ENCODE results near the gene ZNF605.
"Not testable (repeated sequence)": the region's sequence is repeated elsewhere in the genome, so short reads cannot be mapped to it uniquely, and the experiment has no call there.

The ZNF605 gene

GRCh38 chr12:132921685-132922084 is 34.4 kb downstream of the ZNF605 start:
- no peak overlapping the region for H3K4me3 ChIP-seq (ENCODE audit: low read depth, low read length)
- DNase-seq (ENCODE audit: low read depth) = no peak

GRCh38 chr12:132918680-132919079 is 37.4 kb downstream of the ZNF605 start:
- DNase-seq (ENCODE audit: low read depth) = no peak
- H3K4me3 ChIP-seq (ENCODE audit: low read depth, low read length) = no peak overlapping the region

DNA sequence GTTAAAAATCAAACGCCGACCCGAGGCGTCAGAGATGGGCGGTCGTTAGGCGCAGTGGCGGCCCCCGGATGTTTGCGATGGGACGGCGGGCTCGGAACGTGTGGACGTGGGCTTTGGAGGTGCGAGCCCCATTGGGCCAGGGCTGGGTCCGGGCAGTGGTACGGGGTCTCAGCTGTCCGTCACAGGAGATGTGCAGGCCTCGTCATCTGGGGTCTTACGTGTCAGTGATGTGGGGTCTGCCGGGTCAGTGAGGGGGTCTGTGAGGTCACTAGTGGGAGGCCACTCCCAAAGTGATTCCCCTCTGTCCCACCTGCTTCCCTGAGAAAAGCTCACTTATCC is 47.1 kb downstream of the ZNF605 start:
- H3K4me3 ChIP-seq (ENCODE audit: low read depth, low read length) = peak overlapping the region; percentile 60
- DNase-seq (ENCODE audit: low read depth) = no peak

- peak; percentile 92 for DNase-seq (ENCODE audit: low read depth)
- peak overlapping the region; percentile 60 for H3K4me3 ChIP-seq (ENCODE audit: low read depth, low read length)
Measured at GRCh38 chr12:132908145-132909029, 47.7 kb downstream of the ZNF605 start.

- H3K4me3 ChIP-seq (ENCODE audit: low read depth, low read length) = peak overlapping the region; percentile 60
- DNase-seq (ENCODE audit: low read depth) = not testable (repeated sequence)
Measured at GRCh38 chr12:132907789-132908144, 48.3 kb downstream of the ZNF605 start.

GRCh38 chr12:132907216-132907615 is 48.9 kb downstream of the ZNF605 start:
- no peak overlapping the region for H3K4me3 ChIP-seq (ENCODE audit: low read depth, low read length)
- no peak for DNase-seq (ENCODE audit: low read depth)

DNA sequence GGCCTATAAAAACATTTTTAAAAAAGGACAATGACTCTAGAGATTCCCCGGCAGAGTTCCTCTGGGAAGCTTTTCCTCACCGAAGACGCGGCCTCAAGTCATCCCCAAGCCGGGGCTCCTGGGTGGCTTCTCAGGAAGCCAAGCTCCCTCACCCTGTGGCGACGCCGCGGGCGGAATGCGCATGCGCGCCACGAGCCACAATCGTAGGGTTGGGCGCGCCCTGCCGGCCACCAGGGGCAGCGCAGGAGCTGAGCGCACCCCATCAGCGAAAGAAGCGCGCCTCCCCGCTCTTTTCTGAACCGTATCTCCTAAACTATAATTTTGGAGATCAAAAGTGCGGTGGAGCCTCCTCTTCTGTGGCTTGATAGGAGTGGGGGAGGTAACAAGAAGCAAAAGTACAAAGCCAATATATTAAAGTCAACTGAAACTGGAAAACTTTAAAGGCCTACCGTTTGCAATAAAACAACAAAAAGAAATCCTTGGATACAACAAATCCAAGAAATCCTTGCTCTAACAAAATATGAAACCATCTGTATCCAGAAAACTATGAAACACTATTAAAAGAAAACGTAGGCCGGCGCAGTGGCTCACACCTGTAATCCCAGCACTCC is 51.3 kb downstream of the ZNF605 start:
- DNase-seq (ENCODE audit: low read depth) = no peak
- H3K4me3 ChIP-seq (ENCODE audit: low read depth, low read length) = peak overlapping the region; percentile 15

GRCh38 chr12:132899033-132899432 is 57.1 kb downstream of the ZNF605 start:
- no peak overlapping the region for H3K4me3 ChIP-seq (ENCODE audit: low read depth, low read length)
- no peak for DNase-seq (ENCODE audit: low read depth)

DNA sequence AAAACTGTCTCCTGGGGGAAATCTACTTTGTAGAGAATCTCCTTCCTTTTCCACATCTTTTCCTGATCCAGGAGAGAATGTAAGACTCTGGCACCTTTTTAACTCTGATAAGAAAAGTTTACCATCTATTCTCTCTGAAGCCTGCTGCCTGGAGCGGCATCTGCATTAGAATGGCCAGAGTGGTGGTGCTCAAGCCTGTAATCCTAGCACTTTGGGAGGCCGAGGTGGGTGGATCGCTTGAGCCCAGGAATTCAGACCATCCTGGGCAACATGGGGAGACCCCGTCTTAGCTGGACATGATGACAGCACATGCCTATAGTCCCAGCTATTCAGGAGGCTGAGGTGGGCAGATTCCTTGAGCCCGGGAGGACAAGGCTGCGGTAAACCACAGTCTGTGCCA is 67.3 kb downstream of the ZNF605 start:
- DNase-seq (ENCODE audit: low read depth) = no peak
- no peak overlapping the region for H3K4me3 ChIP-seq (ENCODE audit: low read depth, low read length)

GRCh38 chr12:132887513-132888351 is 68.4 kb downstream of the ZNF605 start, which contains the start of gene CHFR:
CHFR (minus strand) TSS chr12:132887605; CDS start chr12:132887328, 277 bp downstream.
- peak; percentile 91 for DNase-seq (ENCODE audit: low read depth)

GRCh38 chr12:132886529-132887477 is 69.3 kb downstream of the ZNF605 start:
- H3K4me3 ChIP-seq (ENCODE audit: low read depth, low read length) = peak overlapping the region; percentile 65
- no peak for DNase-seq (ENCODE audit: low read depth)

More at GRCh38 chr12:132887513-132888351, 68.4 kb downstream of the ZNF605 start, which contains the start of gene CHFR:
- peak within 1 kb of the TSS; percentile 65 for H3K4me3 ChIP-seq (ENCODE audit: low read depth, low read length)

DNA sequence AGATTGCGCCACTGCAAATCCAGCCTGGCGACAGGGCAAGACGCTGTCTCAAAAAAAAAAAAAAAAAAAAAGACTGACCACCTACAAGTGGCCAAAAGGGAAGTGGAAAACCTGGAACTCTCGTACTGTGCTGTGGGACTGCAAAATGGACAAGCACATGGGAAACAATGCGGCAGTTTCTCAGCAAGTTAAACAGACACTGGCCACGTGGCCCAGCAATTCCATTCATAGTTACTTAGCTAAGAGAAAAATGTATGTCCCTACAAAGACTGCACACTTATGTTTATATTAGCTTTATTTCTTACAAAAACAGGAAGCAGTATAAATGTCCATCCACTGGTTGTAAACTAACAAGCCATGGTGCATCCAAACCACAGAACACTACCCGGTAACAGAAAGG is 74.3 kb downstream of the ZNF605 start:
- DNase-seq (ENCODE audit: low read depth) = no peak
- H3K4me3 ChIP-seq (ENCODE audit: low read depth, low read length) = no peak overlapping the region

- not testable (repeated sequence) for DNase-seq (ENCODE audit: low read depth)
Measured at GRCh38 chr12:132874620-132875019, 81.5 kb downstream of the ZNF605 start.

DNA sequence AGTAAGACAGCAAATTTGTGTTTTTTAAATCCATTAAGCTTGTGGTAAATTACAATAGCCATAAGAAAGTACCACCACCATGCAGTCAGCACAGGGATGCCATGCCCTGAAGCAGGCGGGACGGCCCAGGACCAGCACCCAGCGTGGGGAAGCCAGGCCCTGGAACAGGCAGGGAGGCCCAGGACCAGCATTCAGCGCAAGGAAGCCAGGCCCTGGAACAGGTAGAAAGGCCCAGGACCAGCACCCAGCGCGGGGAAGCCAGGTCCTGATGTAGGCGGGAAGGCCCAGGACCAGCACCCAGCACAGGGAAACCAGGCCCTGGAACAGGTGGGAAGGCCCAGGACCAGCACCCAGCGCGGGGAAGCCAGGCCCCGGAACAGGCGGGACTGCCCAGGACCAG is 81.9 kb downstream of the ZNF605 start:
- DNase-seq (ENCODE audit: low read depth) = no peak
- H3K4me3 ChIP-seq (ENCODE audit: low read depth, low read length) = no peak overlapping the region

More at GRCh38 chr12:132874620-132875019, 81.5 kb downstream of the ZNF605 start:
- not testable (repeated sequence) for H3K4me3 ChIP-seq (ENCODE audit: low read depth, low read length)

DNA sequence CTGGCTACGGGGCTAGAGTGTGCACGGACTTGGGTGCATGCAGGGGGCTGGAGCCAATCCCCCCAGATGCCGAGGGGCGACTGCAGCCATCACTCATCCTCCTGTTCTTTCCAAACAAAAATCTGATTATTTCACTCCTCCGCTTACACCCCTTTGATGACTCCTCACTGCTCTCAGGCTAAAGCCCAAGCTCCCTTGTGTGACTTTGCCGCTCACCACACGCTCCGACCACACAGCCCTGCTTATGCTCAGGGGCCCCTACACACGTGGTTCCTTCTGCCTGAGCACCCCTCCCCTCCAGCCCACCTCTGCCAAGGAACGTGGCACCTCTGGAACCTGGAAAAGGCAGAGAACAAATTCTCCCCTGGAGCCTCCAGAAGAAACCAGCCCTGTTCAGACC is 82.4 kb downstream of the ZNF605 start:
- no peak for DNase-seq (ENCODE audit: low read depth)
- no peak overlapping the region for H3K4me3 ChIP-seq (ENCODE audit: low read depth, low read length)

- H3K4me3 ChIP-seq (ENCODE audit: low read depth, low read length) = no peak overlapping the region
- no peak for DNase-seq (ENCODE audit: low read depth)
Measured at GRCh38 chr12:132872975-132873421, 83.1 kb downstream of the ZNF605 start.

GRCh38 chr12:132872073-132872855 is 83.8 kb downstream of the ZNF605 start:
- DNase-seq (ENCODE audit: low read depth) = no peak
- no peak overlapping the region for H3K4me3 ChIP-seq (ENCODE audit: low read depth, low read length)

- no peak for DNase-seq (ENCODE audit: low read depth)
- no peak overlapping the region for H3K4me3 ChIP-seq (ENCODE audit: low read depth, low read length)
Measured at GRCh38 chr12:132869551-132869950, 86.6 kb downstream of the ZNF605 start.

Data from skeletal muscle cell (primary cell).